Peyer's patch (tissue), 4 donors: Measurements from ENCODE around the gene C9orf72.

Source experiments
- CTCF ChIP-seq, 6 experiments: fragments of 450-650 bp in 4 of 6; fragments of 200-600 bp in 2 of 6; sonication (generic) in 1 of 6; IDR thresholded peaks; one replicate each; pipeline ENCODE4 v1.5.1; 2017 to 2019; ENCODE audit warnings: antibody characterized with exemption in 6 of 6, mild to moderate bottlenecking in 3 of 6, moderate library complexity in 1 of 6
- POLR2A ChIP-seq, 2 donors: fragments of 450-650 bp; IDR thresholded peaks; one replicate each; pipeline ENCODE4 v1.5.1; 2017; ENCODE audit warnings: antibody characterized with exemption in 2 of 2, mild to moderate bottlenecking in 2 of 2, moderate library complexity in 2 of 2

GRCh38 chr9:27556470-27556869 lies 16.8 kb downstream of the C9orf72 start:
- TF ChIP-seq CTCF (IDR thresholded peaks at IDR 0.05) (no peak), POLR2A (IDR thresholded peaks at IDR 0.05) (no peak)
